H1 (cell line): ENCODE measurements around the gene INO80. TPM values are rescaled to one million over a fixed set of nuclear protein-coding genes. Genes with fewer than 3 reads are reported as not detected.

ENCODE experiments used
- CTCF ChIA-PET: fragments of 300-600 bp; sonication (Branson Sonifier 250); formaldehyde crosslinking; loops from one replicate; lab custom pipeline; 2021; ENCODE audit not compliant: partially characterized antibody; lab: Charles Lee
- POLR2A ChIA-PET: fragments of 300-600 bp; sonication (Branson Sonifier 250); formaldehyde crosslinking; loops from one replicate; lab custom pipeline; 2021; ENCODE audit warnings: inconsistent platforms; ENCODE audit not compliant: partially characterized antibody; lab: Charles Lee
- DNase-seq, 2 experiments: peaks; one replicate each; pipeline versions ENCODE4 v3.0.0 to v3.0.0-alpha.2; 2010 to 2022; ENCODE audit warnings: low spot score in 2 of 2, low read depth in 1 of 2, mixed read lengths in 1 of 2
- FAIRE-seq: peaks from 2 replicates; lab custom pipeline; 2011; peaks lifted over from hg19 to GRCh38; lab: Jason Lieb, UNC
- H2AFZ ChIP-seq: 2 replicates; pipeline ENCODE4 v1.8.1; 2012; ENCODE audit warnings: low read length, inconsistent platforms
- H2AK5ac ChIP-seq: 2 replicates; pipeline ENCODE4 v1.6.1; 2013; ENCODE audit warnings: low read depth, low read length
- H2BK120ac ChIP-seq: replicated peaks from 2 replicates; pipeline ENCODE3; 2013; ENCODE audit warnings: low read depth, low read length, inconsistent platforms
- H2BK12ac ChIP-seq: 2 replicates; pipeline ENCODE4 v1.6.1; 2013; ENCODE audit warnings: low read depth, low read length
- H2BK15ac ChIP-seq: 2 replicates; pipeline ENCODE4 v1.6.1; 2013; ENCODE audit warnings: low read length
- H2BK20ac ChIP-seq: 2 replicates; pipeline ENCODE4 v1.6.1; 2013; ENCODE audit warnings: low read length
- H2BK5ac ChIP-seq: 2 replicates; pipeline ENCODE4 v1.6.1; 2013; ENCODE audit warnings: low read depth, low read length
- H3K14ac ChIP-seq: 2 replicates; pipeline ENCODE4 v1.6.1; 2013; ENCODE audit warnings: inconsistent platforms; ENCODE audit not compliant: insufficient read length
- H3K18ac ChIP-seq: 2 replicates; pipeline ENCODE4 v1.6.1; 2013; ENCODE audit warnings: low read length; ENCODE audit errors: extremely low read depth
- H3K23ac ChIP-seq: 2 replicates; pipeline ENCODE4 v1.6.1; 2013; ENCODE audit warnings: inconsistent platforms; ENCODE audit not compliant: insufficient read length
- H3K23me2 ChIP-seq: 2 replicates; pipeline ENCODE4 v1.6.1; 2013; ENCODE audit warnings: low read depth, low read length
- H3K27ac ChIP-seq: 2 replicates; pipeline ENCODE4 v1.6.1; 2011; ENCODE audit warnings: low read depth, low read length, inconsistent platforms
- H3K27me3 ChIP-seq, 4 experiments: replicated peaks in 1 of 4; 1 replicate in 1 of 4; 2 replicates in 3 of 4; pipeline versions ENCODE4 v1.6.1 to v1.8.1; 2011 to 2013; ENCODE audit warnings: low read length in 3 of 4, mild to moderate bottlenecking in 3 of 4, inconsistent platforms in 2 of 4, mixed read lengths in 2 of 4, moderate library complexity in 1 of 4; ENCODE audit not compliant: control insufficient read depth in 3 of 4, insufficient read depth in 3 of 4; ENCODE audit errors: extremely low read depth in 1 of 4
- H3K36me3 ChIP-seq, 4 experiments: 2 replicates each; pipeline versions ENCODE4 v1.6.1 to v1.8.1; 2011 to 2013; ENCODE audit warnings: mild to moderate bottlenecking in 4 of 4, low read length in 3 of 4, moderate library complexity in 2 of 4, control low read depth in 1 of 4, inconsistent platforms in 1 of 4; ENCODE audit not compliant: insufficient read depth in 4 of 4, control insufficient read depth in 2 of 4
- H3K4ac ChIP-seq: replicated peaks from 2 replicates; pipeline ENCODE3; 2013; ENCODE audit warnings: low read length, low read depth, mixed read lengths, inconsistent platforms; ENCODE audit not compliant: insufficient read length
- H3K4me1 ChIP-seq, 4 experiments: replicated peaks in 1 of 4; 1 replicate in 1 of 4; 2 replicates in 3 of 4; pipeline versions ENCODE4 v1.6.1 to v1.8.1; 2011 to 2013; ENCODE audit warnings: low read length in 3 of 4, inconsistent platforms in 2 of 4, mixed read lengths in 1 of 4; ENCODE audit not compliant: insufficient read depth in 4 of 4, control insufficient read depth in 3 of 4
- H3K4me2 ChIP-seq, 2 experiments: 2 replicates each; pipeline versions ENCODE4 v1.6.1 to v1.8.1; 2011 to 2013; ENCODE audit warnings: low read depth in 2 of 2, low read length in 2 of 2, control low read depth in 1 of 2, inconsistent platforms in 1 of 2, mild to moderate bottlenecking in 1 of 2; ENCODE audit not compliant: insufficient read depth in 1 of 2
- H3K4me3 ChIP-seq, 4 experiments: fragments of 200-600, 300-600 bp in 1 of 4; sonication (generic), shearing (Covaris generic), sonication (Bioruptor Twin) in 1 of 4; 2 replicates each; pipeline versions ENCODE4 v1.5.1 to v1.8.1; 2011 to 2016; ENCODE audit warnings: low read length in 4 of 4, low read depth in 3 of 4, control low read depth in 2 of 4, inconsistent platforms in 2 of 4, mild to moderate bottlenecking in 2 of 4, mixed read lengths in 1 of 4, moderate library complexity in 1 of 4; ENCODE audit not compliant: insufficient read depth in 2 of 4; ENCODE audit errors: extremely low read depth in 1 of 4
- H3K56ac ChIP-seq: replicated peaks from 2 replicates; pipeline ENCODE3; 2013; ENCODE audit warnings: low read depth, mild to moderate bottlenecking, mixed read lengths, low read length, inconsistent platforms; ENCODE audit not compliant: insufficient read length
- H3K79me1 ChIP-seq: 2 replicates; pipeline ENCODE4 v1.6.1; 2013; ENCODE audit warnings: low read depth, low read length, control low read depth
- H3K79me2 ChIP-seq, 2 experiments: 2 replicates each; pipeline versions ENCODE4 v1.6.1 to v1.8.1; 2012 to 2013; ENCODE audit warnings: low read length in 2 of 2, mild to moderate bottlenecking in 2 of 2, inconsistent platforms in 1 of 2; ENCODE audit not compliant: insufficient read depth in 2 of 2, control insufficient read depth in 1 of 2
- H3K9ac ChIP-seq, 4 experiments: replicated peaks in 1 of 4; 1 replicate in 1 of 4; 2 replicates in 3 of 4; pipeline versions ENCODE4 v1.6.1 to v1.8.1; 2011 to 2013; ENCODE audit warnings: low read depth in 3 of 4, low read length in 3 of 4, control low read depth in 2 of 4, mild to moderate bottlenecking in 2 of 4, moderate library complexity in 2 of 4, inconsistent platforms in 1 of 4; ENCODE audit errors: extremely low read depth in 1 of 4
- H3K9me3 ChIP-seq, 2 experiments: 2 replicates each; pipeline versions ENCODE4 v1.6.1 to v1.8.1; 2012 to 2013; ENCODE audit warnings: mild to moderate bottlenecking in 2 of 2, moderate library complexity in 2 of 2, control low read depth in 1 of 2, inconsistent platforms in 1 of 2, low read depth in 1 of 2, low read length in 1 of 2, mixed read lengths in 1 of 2; ENCODE audit not compliant: insufficient read depth in 2 of 2
- H4K20me1 ChIP-seq, 2 experiments: replicated peaks in 1 of 2; 2 replicates each; pipeline versions ENCODE3 to v1.8.1; 2011 to 2013; ENCODE audit warnings: inconsistent platforms in 2 of 2, low read length in 2 of 2, mild to moderate bottlenecking in 1 of 2; ENCODE audit not compliant: insufficient read depth in 2 of 2, control insufficient read depth in 1 of 2
- H4K5ac ChIP-seq: 2 replicates; pipeline ENCODE4 v1.6.1; 2013; ENCODE audit warnings: low read length, low read depth, mixed read lengths, inconsistent platforms; ENCODE audit not compliant: insufficient read length
- H4K8ac ChIP-seq: 2 replicates; pipeline ENCODE4 v1.8.0; 2013; ENCODE audit warnings: mild to moderate bottlenecking, moderate library complexity, low read length, inconsistent platforms; ENCODE audit not compliant: insufficient read depth; ENCODE audit errors: extremely low read depth
- H4K91ac ChIP-seq: replicated peaks from 2 replicates; pipeline ENCODE3; 2013; ENCODE audit warnings: low read length, mixed read lengths, inconsistent platforms; ENCODE audit not compliant: insufficient read length
- KDM5A ChIP-seq: fragments of 200-600 bp; IDR thresholded peaks from 2 replicates; pipeline ENCODE4 v1.7.1; 2012; ENCODE audit warnings: mild to moderate bottlenecking, low read length, inconsistent platforms, mixed read lengths
- POLR2A ChIP-seq, 2 experiments: IDR thresholded peaks; 1 replicate in 1 of 2; 2 replicates in 1 of 2; pipeline ENCODE4 v1.6.1; 2011; ENCODE audit warnings: low read depth in 2 of 2, low read length in 2 of 2, mild to moderate bottlenecking in 2 of 2; ENCODE audit errors: control extremely low read depth in 1 of 2
- ZNF274 ChIP-seq: IDR thresholded peaks from 2 replicates; pipeline ENCODE4 v1.7.0; 2012; ENCODE audit warnings: low read length, borderline replicate concordance; ENCODE audit errors: extremely low read depth
- WGBS, 2 experiments: shearing (Covaris generic) in 1 of 2; methylation state at CpG; one replicate each; pipeline versions ENCODE4 v1.1.6 to v1.1.7; 2013 to 2015; ENCODE audit warnings: low lambda C conversion rate in 2 of 2, mixed read lengths in 2 of 2, inconsistent platforms in 1 of 2, low coverage in 1 of 2, missing lambda C conversion rate in 1 of 2; ENCODE audit not compliant: insufficient replicate concordance in 2 of 2, insufficient coverage in 1 of 2, insufficient read length in 1 of 2; ENCODE audit errors: extremely low coverage in 1 of 2, missing lambda C conversion rate in 1 of 2; 5-methylcytosine and 5-hydroxymethylcytosine counted together
- polyA plus RNA-seq, 7 experiments: library from polyadenylated mRNA; depleted of rRNA in 3 of 7; stranded (reverse) in 5 of 7; unstranded in 2 of 7; fragments of >200 nt in 5 of 7; fragments of 200-250 nt in 2 of 7; gene quantifications; 1 replicate in 5 of 7; 2 replicates in 1 of 7; 4 replicates in 1 of 7; pipeline versions ENCODE4 v1.2.1 to v1.2.3, GENCODE V29; 2011 to 2013; ENCODE audit warnings: missing spikeins in 2 of 7, mixed read lengths in 2 of 7
- total RNA-seq: library from RNA; stranded (reverse); fragmentation: NEBNext Ultra II Directional; extraction: Animal tissue kit (Norgen Biotek cat#: 25700); gene quantifications from 2 replicates; pipeline ENCODE4 v1.2.1, GENCODE V29; 2021

INO80 gene
- total and polyA plus RNA-seq, 2 of the 8 experiments (the other 6 are each of a cell fraction or from before 2014, with no cell fraction given), result 4.3 to 24.5 TPM

DNA sequence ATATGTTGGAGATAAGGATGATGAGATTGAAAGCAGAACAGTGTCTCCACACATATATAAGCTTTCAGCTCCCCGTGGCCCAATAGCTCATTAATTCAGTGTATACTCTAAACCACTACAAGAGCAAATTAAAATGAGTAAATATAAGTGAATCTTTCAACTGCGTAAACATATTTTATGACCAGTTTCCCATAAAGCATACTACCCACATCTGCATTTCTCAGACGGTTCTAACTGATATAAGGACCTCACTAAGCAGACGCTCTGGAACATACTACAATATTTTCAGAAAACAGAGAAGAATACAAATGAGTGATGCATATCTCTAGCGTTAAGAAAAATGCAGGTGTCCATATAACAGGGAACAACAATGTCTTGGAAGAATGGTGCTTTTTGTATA lies 73.2 kb downstream of the INO80 start:
- TF ChIP-seq ZNF274, result no peak
- no peak for TF ChIP-seq POLR2A (IDR thresholded peaks at IDR 0.05; ENCODE audit: control extremely low read depth in 1 of 2, low read depth in 2 of 2, low read length in 2 of 2)
- no peak for TF ChIP-seq KDM5A
- 96% methylated on average over 5 of the region's 5 CpGs; no CpG with 5 or more reads in 1 of the 2 experiments for WGBS, 2 experiments
- FAIRE-seq, result no peak
- Histone ChIP-seq H3K23ac (no peak overlapping the region), H4K5ac (no peak overlapping the region), H3K9me3 (no peaks in the 10 kb centered on the region; a peak in 1 of 4 replicates), H2BK12ac (no peak overlapping the region), H3K14ac (no peak overlapping the region), H4K91ac (no peak overlapping the region), H2AFZ (no peak overlapping the region), H2AK5ac (no peak overlapping the region), H3K18ac (no peak overlapping the region), H3K79me1 (no peaks in the 10 kb centered on the region; the same call in 1 of the 2 replicates), H3K4ac (no peak overlapping the region), H3K4me1 (no peaks in the 10 kb centered on the region), H2BK5ac (no peak overlapping the region), H3K36me3 (peaks cover 2 to 68% (median 31%) of the 10 kb centered on the region in 4 experiments), H3K23me2 (no peaks in the 10 kb centered on the region), H3K4me3 (no peak overlapping the region), H3K27me3 (no peaks in the 10 kb centered on the region), H2BK15ac (no peak overlapping the region), H3K27ac (no peak overlapping the region), H2BK20ac (no peak overlapping the region), H3K9ac (no peak overlapping the region), H4K20me1 (peaks cover 0 to 5% of the 10 kb centered on the region in 2 experiments), H4K8ac (no peak overlapping the region), H3K56ac (no peak overlapping the region), H3K79me2 (no peaks in the 10 kb centered on the region), H3K4me2 (no peak overlapping the region), H2BK120ac (no peak overlapping the region)
- CTCF ChIA-PET, result interaction anchor here (1.2 to 1.4 kb wide), 2 partner anchors 25 to 137 kb away, joined by 3 read pairs; no protein-coding TSS in a partner anchor
- DNase-seq, result no peak
- POLR2A ChIA-PET, result no interaction called here
